ENCODE data around the gene FCRL2.
"Not testable (repeated sequence)": the region's sequence is repeated elsewhere in the genome, so short reads cannot be mapped to it uniquely, and the experiment has no call there.

Gene FCRL2

DNA sequence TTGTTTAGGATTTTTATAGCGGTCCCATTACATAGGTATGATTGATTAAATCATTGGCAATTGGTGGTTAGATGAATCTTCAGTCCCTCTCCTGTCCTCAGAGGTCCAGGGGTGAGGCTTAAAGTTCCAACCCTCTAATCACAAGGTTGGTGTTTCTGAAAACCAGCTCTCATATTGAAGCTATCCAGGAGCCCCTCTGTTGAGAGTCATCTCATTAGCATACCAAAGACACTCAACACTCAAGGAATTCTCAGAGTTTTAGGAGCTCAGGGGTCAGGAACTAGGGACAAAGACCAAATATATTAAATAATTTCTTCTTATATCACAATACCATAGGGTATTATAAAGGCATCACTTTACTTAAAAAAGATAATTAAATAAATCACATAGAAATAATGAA, 23.3 kb downstream of the FCRL2 start:
- Histone ChIP-seq H3K9me3 (no peaks in the 10 kb centered on the region), H3K27ac (no peak overlapping the region), H3K4me1 (ENCODE audit: control insufficient read depth in 1 of 2, insufficient read depth in 1 of 2, low read depth in 1 of 2, low read length in 1 of 2) (no peaks in the 10 kb centered on the region), H3K27me3 (no peaks in the 10 kb centered on the region), H3K4me3 (ENCODE audit: low read depth in 1 of 2, low read length in 1 of 2) (no peak overlapping the region), H3K36me3 (no peaks in the 10 kb centered on the region)
- TF ChIP-seq, protein P1, sequence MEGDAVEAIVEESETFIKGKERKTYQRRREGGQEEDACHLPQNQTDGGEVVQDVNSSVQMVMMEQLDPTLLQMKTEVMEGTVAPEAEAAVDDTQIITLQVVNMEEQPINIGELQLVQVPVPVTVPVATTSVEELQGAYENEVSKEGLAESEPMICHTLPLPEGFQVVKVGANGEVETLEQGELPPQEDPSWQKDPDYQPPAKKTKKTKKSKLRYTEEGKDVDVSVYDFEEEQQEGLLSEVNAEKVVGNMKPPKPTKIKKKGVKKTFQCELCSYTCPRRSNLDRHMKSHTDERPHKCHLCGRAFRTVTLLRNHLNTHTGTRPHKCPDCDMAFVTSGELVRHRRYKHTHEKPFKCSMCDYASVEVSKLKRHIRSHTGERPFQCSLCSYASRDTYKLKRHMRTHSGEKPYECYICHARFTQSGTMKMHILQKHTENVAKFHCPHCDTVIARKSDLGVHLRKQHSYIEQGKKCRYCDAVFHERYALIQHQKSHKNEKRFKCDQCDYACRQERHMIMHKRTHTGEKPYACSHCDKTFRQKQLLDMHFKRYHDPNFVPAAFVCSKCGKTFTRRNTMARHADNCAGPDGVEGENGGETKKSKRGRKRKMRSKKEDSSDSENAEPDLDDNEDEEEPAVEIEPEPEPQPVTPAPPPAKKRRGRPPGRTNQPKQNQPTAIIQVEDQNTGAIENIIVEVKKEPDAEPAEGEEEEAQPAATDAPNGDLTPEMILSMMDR (IDR thresholded peaks at IDR 0.05): no peak

DNA sequence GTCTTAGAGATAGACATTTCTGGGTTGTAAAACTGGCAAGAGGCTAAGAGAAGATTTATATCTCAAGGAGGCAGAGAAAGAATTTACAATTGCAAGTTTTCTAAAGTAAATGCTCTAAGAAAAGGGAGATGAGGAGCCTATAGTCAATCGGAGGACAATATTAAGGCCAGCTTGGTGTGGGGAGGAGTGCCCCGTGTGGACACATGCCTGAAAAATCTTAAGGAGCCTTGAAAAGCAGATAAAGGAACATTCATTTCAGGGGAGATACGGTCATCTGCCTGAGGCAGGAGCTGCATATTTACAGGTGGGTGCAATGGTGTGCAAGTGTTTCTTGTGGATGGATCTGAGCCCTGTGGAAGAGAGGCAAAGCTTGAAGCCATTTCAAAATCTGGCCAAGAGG, 25.6 kb downstream of the FCRL2 start:
- no peaks in the 10 kb centered on the region for H3K27me3 ChIP-seq
- no peak overlapping the region for H3K27ac ChIP-seq
- TF ChIP-seq, protein P1 (IDR thresholded peaks at IDR 0.05): no peak
- no peaks in the 10 kb centered on the region for H3K36me3 ChIP-seq
- no peaks in the 10 kb centered on the region for H3K4me1 ChIP-seq (ENCODE audit: control insufficient read depth in 1 of 2, insufficient read depth in 1 of 2, low read depth in 1 of 2, low read length in 1 of 2)
- no peaks in the 10 kb centered on the region for H3K9me3 ChIP-seq
- H3K4me3 ChIP-seq (ENCODE audit: low read depth in 1 of 2, low read length in 1 of 2): no peak overlapping the region

DNA sequence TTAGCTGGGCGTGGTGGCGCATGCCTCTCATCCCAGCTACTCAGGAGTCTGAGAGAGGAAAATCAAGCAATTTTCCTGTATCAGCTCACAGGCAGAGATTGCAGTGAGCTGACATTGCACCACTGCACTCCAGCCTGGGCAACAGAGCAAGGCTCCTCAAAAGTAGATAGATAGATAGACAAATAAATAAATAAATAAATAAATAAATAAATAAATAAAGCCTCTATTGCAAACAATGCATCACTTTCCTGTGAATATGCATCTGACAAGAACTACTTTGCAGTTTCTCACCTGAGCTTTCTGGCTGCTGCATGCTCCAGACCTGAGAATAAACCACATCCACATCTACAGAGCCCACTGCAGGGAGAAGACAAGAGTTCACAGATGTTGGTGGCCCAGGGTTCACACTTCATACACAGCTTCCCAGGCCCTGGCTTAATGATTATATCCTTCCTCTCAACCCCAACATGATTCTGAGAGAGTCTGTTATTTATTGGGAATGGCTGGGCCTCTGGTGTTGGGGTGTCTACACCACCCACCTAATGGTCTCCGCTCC, 28.6 kb downstream of the FCRL2 start:
- Histone ChIP-seq H3K27ac (no peak overlapping the region), H3K4me3 (ENCODE audit: low read depth in 1 of 2, low read length in 1 of 2) (no peak overlapping the region)
- TF ChIP-seq, protein P1 (IDR thresholded peaks at IDR 0.05): no peak

DNA sequence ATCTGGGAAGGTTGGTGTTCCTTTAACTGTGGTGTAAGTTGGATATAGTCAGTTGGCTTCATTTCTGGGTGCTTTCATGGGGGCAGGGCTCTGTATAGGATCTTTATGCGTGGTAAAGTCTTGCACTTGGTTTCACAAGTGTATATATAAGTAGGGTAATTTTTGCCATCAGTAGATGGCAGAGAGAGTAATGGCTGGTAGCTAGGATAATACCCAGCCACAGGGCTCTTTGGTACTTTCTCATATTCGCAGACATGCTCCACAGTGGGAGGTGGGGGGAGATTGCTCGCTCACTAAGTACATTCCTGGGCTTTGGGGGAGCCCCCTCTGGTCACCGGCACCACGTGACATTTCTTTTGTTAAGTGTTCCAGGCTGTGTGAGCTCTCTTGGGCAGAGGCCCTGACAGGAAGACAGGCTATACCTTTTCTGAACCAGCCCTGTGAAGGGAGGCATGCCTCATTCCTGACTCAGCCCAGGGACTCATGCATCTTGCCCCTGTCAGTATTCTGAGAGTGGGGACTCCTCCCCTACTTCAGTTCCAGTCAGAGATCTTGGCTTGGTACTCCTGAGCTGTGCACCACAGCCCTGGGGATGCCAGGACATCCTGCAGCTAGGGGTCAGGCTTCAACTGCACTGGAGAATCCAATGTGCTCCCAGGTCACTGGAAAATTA, 37.6 kb downstream of the FCRL2 start:
- Histone ChIP-seq H3K27me3 (no peaks in the 10 kb centered on the region), H3K4me3 (ENCODE audit: low read depth in 1 of 2, low read length in 1 of 2) (no peak overlapping the region), H3K4me1 (ENCODE audit: control insufficient read depth in 1 of 2, insufficient read depth in 1 of 2, low read depth in 1 of 2, low read length in 1 of 2) (peaks cover 0 to under 1% of the 10 kb centered on the region in 2 experiments), H3K36me3 (no peaks in the 10 kb centered on the region), H3K27ac (no peak overlapping the region), H3K9me3 (no peaks in the 10 kb centered on the region)
- TF ChIP-seq, protein P1 (IDR thresholded peaks at IDR 0.05): no peak

More for the DNA sequence above, 28.6 kb downstream of the FCRL2 start:
- Histone ChIP-seq H3K4me1 (ENCODE audit: control insufficient read depth in 1 of 2, insufficient read depth in 1 of 2, low read depth in 1 of 2, low read length in 1 of 2) (no peaks in the 10 kb centered on the region), H3K9me3 (no peaks in the 10 kb centered on the region), H3K36me3 (no peaks in the 10 kb centered on the region), H3K27me3 (no peaks in the 10 kb centered on the region)

DNA sequence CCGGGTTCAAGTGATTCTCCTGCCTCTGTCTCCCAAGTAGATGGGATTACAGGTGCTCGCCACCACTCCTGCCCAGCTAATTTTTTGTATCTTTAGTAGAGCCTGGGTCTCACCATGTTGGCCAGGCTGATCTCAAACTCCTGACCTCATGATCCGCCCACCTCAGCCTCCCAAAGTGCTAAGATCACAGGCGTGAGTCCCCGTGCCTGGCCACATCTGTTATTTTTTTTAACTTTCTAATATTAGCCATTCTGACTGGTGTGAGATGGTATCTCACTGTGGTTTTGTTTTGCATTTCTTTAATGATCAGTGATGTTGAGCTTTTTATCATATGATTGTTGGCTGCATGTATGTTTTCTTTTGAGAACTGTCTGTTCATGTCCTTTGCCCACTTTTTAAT, 40.9 kb downstream of the FCRL2 start:
- not testable (repeated sequence) for H3K36me3 ChIP-seq; H3K4me1 ChIP-seq (ENCODE audit: control insufficient read depth in 1 of 2, insufficient read depth in 1 of 2, low read depth in 1 of 2, low read length in 1 of 2); H3K27me3 ChIP-seq; H3K4me3 ChIP-seq (ENCODE audit: low read depth in 1 of 2, low read length in 1 of 2); H3K9me3 ChIP-seq; H3K27ac ChIP-seq

DNA sequence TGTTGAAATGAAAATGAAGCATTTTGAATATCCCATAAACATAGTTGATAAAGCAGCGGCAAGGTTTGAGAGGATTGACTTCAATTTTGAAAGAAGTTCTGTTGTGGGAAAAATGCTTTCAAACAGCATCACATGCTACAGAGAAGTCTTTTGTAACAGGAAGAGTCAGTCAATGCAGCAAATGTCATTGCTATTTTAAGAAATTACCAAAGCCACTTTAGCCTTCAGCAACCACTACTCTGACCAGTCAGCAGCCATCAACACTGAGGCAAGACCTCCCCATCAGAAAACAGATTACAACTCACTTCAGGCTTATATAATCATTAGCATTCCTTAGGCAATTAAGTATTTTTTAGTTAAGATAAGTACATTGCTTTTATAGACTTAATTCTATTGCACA, 42.6 kb downstream of the FCRL2 start:
- no peak overlapping the region for H3K4me3 ChIP-seq (ENCODE audit: low read depth in 1 of 2, low read length in 1 of 2)
- H3K9me3 ChIP-seq: no peaks in the 10 kb centered on the region
- no peak overlapping the region for H3K27ac ChIP-seq
- TF ChIP-seq, protein P1 (IDR thresholded peaks at IDR 0.05): no peak
- H3K27me3 ChIP-seq: no peaks in the 10 kb centered on the region
- peaks cover 0 to 3% of the 10 kb centered on the region in 2 experiments for H3K4me1 ChIP-seq (ENCODE audit: control insufficient read depth in 1 of 2, insufficient read depth in 1 of 2, low read depth in 1 of 2, low read length in 1 of 2)
- H3K36me3 ChIP-seq: no peaks in the 10 kb centered on the region
